Endothelial cell (in vitro differentiated cells): Measurements from ENCODE around the gene HOXB8. TPM values are rescaled to one million over a fixed set of nuclear protein-coding genes. Genes with fewer than 3 reads are reported as not detected.

Experiments used
- DNase-seq: peaks from one replicate; pipeline ENCODE4 v3.0.0; 2021; ENCODE audit warnings: low spot score
- H3K27ac Mint-ChIP-seq: one replicate; pipeline ENCODE4 v1.8.0; 2021; ENCODE audit warnings: mixed read lengths, inconsistent platforms; ENCODE audit not compliant: unreplicated experiment
- H3K27me3 Mint-ChIP-seq: one replicate; pipeline ENCODE4 v1.8.0; 2021; ENCODE audit warnings: mild to moderate bottlenecking, moderate library complexity, mixed read lengths, inconsistent platforms; ENCODE audit not compliant: unreplicated experiment
- H3K36me3 Mint-ChIP-seq: one replicate; pipeline ENCODE4 v1.8.0; 2021; ENCODE audit warnings: mild to moderate bottlenecking, low read depth, mixed read lengths, inconsistent platforms; ENCODE audit not compliant: unreplicated experiment
- H3K4me1 Mint-ChIP-seq: one replicate; pipeline ENCODE4 v1.8.0; 2021; ENCODE audit warnings: mild to moderate bottlenecking, mixed read lengths, inconsistent platforms; ENCODE audit not compliant: unreplicated experiment
- H3K4me3 Mint-ChIP-seq: one replicate; pipeline ENCODE4 v1.8.0; 2021; ENCODE audit warnings: mild to moderate bottlenecking, mixed read lengths, inconsistent platforms; ENCODE audit not compliant: unreplicated experiment
- H3K9me3 Mint-ChIP-seq: one replicate; pipeline ENCODE4 v1.8.0; 2021; ENCODE audit warnings: mixed read lengths, inconsistent platforms; ENCODE audit not compliant: unreplicated experiment
- total RNA-seq: library from RNA; stranded (reverse); fragmentation: NEBNext Ultra II Directional; extraction: Animal tissue kit (Norgen Biotek cat#: 25700); gene quantifications from one replicate; pipeline ENCODE4 v1.2.1, GENCODE V29; 2021; ENCODE audit not compliant: unreplicated experiment
- TF ChIP-seq, protein P1 (sequence below): fragments of 200-600 bp; sonication (generic); IDR thresholded peaks from one replicate; pipeline ENCODE4 v1.5.0; 2021; ENCODE audit warnings: antibody characterized with exemption; ENCODE audit not compliant: unreplicated experiment

The HOXB8 gene
- total RNA-seq, 1 donor from 2014 or later, result 0.15 TPM

DNA sequence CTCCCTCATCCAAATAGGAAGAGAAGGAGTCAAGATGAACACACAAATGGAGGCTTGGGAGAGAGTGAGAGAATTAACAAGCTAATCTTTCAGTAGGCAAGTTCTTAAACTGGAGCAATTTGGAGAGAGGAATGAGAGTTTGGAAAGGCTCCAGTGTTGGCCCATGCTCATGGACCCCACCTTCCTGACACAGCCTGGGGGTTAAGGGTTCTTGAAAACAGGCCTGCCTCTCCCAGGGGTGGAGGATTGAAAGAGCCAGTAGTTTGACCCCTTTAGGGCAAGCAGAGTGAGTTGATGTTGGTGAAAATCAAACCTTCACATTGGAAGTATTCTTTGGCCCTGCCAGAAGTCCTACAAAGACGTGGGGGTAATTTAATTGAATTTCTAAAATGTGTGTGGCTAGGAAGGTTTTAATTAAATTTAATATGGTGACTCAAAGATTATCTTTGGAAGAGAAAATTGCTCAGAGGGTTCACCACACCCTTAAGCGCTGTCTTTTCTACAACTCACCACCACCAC is 30.8 kb downstream of the HOXB8 start:
- peaks cover 65% of the 10 kb centered on the region for H3K27me3 Mint-ChIP-seq
- no peak for DNase-seq
- no peak overlapping the region for H3K27ac Mint-ChIP-seq
- peaks cover 66% of the 10 kb centered on the region for H3K4me1 Mint-ChIP-seq
- TF ChIP-seq, protein P1, sequence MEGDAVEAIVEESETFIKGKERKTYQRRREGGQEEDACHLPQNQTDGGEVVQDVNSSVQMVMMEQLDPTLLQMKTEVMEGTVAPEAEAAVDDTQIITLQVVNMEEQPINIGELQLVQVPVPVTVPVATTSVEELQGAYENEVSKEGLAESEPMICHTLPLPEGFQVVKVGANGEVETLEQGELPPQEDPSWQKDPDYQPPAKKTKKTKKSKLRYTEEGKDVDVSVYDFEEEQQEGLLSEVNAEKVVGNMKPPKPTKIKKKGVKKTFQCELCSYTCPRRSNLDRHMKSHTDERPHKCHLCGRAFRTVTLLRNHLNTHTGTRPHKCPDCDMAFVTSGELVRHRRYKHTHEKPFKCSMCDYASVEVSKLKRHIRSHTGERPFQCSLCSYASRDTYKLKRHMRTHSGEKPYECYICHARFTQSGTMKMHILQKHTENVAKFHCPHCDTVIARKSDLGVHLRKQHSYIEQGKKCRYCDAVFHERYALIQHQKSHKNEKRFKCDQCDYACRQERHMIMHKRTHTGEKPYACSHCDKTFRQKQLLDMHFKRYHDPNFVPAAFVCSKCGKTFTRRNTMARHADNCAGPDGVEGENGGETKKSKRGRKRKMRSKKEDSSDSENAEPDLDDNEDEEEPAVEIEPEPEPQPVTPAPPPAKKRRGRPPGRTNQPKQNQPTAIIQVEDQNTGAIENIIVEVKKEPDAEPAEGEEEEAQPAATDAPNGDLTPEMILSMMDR, result no peak
- H3K4me3 Mint-ChIP-seq, result peak overlapping the region; percentile 16
- no peaks in the 10 kb centered on the region for H3K36me3 Mint-ChIP-seq
- no peaks in the 10 kb centered on the region for H3K9me3 Mint-ChIP-seq

DNA sequence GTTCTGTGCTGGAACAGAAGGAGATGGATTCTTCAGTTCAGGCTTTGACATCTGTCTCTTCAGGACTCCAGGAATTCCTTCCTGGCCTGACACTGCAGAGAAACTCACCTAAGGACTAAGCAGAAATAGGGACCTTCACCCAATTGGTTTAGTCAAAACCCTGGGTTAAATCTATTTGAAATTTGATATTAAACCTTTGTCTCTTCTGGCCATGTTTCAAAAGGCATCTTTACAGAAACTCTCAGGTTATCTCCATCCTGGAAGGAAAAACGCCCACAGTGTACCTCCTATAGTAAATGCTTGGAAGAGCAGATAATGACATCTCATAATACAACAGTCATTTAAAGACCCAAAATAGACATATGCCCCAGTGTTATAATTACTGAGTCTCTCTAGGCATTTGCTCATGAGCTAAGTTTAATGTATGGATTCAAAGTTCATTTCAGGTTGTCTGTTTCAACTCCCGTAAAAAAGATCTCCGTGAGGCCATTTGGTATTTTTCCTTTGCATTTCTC is 31.3 kb downstream of the HOXB8 start:
- Mint-ChIP-seq H3K9me3 (no peaks in the 10 kb centered on the region), H3K27me3 (peaks cover 69% of the 10 kb centered on the region), H3K27ac (no peak overlapping the region), H3K36me3 (no peaks in the 10 kb centered on the region), H3K4me1 (peaks cover 70% of the 10 kb centered on the region), H3K4me3 (peak overlapping the region; percentile 16)
- TF ChIP-seq, protein P1, result no peak
- no peak for DNase-seq

DNA sequence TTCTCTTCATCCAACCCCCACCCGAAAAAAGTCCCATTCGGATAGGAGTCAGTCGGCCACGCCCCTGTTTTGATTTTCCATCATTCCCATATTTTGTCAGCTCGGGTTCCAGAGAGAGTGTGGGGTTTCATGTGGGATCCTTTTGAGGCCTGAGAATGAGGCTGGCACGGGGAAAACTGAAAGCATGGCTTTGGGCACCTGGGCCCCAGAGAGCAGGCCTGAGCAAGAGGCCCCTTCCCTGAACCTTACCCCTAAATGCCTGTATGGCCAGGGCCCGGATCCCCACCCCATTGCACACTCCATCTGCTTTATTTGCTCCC is 32.4 kb downstream of the HOXB8 start:
- H3K27ac Mint-ChIP-seq, result no peak overlapping the region
- H3K4me3 Mint-ChIP-seq, result peak overlapping the region; percentile 84
- peaks cover 62% of the 10 kb centered on the region for H3K27me3 Mint-ChIP-seq
- peaks cover 64% of the 10 kb centered on the region for H3K4me1 Mint-ChIP-seq
- TF ChIP-seq, protein P1, result no peak
- DNase-seq, result no peak
- no peaks in the 10 kb centered on the region for H3K36me3 Mint-ChIP-seq
- H3K9me3 Mint-ChIP-seq, result no peaks in the 10 kb centered on the region

DNA sequence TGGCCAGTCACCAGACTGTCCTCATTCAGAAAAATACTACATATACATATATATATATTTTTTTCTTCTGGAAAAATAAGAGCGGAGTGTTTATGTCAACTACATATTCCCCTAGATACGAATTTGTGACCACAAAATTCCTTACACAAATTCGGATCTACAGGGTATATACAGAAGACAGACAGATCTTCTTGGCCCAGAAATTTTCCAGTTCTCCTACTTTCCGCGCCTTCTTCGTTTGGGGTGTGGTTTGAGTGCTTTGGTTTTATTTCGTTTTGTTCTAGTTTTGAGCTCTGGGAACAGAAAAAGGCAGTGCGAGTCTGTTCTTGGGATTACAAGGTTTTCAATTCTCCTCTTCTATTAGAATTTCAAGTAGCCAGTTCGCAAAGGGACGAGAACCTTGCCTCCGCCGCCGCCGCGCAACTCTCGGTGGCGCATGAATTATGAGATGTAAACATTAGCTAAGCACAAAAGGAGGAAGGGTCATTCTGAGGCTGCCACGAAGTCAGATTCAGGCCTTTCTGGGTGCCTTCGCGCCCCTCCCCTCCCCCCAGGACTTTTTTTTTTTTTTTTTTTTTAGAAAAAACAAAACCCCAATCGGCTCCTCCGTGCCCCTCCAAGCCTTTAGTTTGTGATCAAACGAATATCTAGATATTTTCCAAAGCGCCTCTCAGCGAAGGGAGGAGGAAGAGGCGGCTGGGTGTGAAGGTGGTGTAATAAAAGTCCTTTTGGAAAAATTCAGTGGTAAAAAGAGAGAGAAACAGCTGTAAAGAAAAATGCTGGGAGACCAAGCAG is 35.1 kb downstream of the HOXB8 start:
- Mint-ChIP-seq H3K27me3 (peaks cover 47% of the 10 kb centered on the region), H3K36me3 (no peaks in the 10 kb centered on the region), H3K9me3 (no peaks in the 10 kb centered on the region), H3K4me3 (peak overlapping the region; percentile 23), H3K4me1 (peaks cover 52% of the 10 kb centered on the region), H3K27ac (no peak overlapping the region)
- TF ChIP-seq, protein P1, result no peak
- no peak for DNase-seq

DNA sequence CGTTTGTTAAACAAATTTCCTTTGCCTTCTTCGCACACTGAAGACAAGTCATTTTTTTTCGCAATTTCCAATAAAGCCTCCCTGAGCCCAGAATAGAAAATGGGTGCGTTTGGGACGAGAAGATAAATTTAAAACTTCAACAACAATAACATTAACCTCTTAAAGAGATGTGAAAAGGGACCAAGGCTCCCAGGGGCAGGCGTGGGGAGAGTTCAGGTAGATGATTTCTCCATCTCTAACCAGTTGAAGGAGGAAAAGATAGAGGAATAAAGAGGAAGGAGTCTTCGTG is 35.7 kb downstream of the HOXB8 start:
- no peaks in the 10 kb centered on the region for H3K9me3 Mint-ChIP-seq
- no peak for DNase-seq
- H3K36me3 Mint-ChIP-seq, result no peaks in the 10 kb centered on the region
- peak overlapping the region; percentile 34 for H3K27ac Mint-ChIP-seq
- TF ChIP-seq, protein P1, result no peak
- peaks cover 50% of the 10 kb centered on the region for H3K4me1 Mint-ChIP-seq
- peaks cover 46% of the 10 kb centered on the region for H3K27me3 Mint-ChIP-seq
- peak overlapping the region; percentile 90 for H3K4me3 Mint-ChIP-seq
